Islet of Langerhans (tissue), 1 donor: ENCODE data around the gene DYRK3.

Experiments
- FAIRE-seq: peaks from one replicate; lab custom pipeline; 2011; peaks lifted over from hg19 to GRCh38; lab: Jason Lieb, UNC

Gene DYRK3

DNA sequence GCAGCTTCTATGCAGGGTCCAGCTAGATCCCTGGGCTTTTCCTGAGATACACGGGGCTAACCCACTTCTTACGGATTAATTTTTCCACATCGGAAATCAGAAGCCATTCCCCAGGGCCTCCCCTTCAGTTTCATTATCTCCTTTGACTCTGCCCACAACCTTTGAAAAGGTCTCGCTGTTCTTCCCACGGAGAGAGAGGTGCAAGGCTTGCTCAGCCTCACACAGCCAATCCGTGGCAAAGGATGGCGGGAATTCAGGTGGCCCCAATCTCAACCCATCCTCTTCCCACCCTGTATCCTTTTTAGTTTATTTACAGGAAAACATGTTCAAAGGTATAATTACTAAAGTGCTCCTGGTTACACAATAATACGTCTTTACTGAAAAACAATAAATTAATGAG is 48.7 kb downstream of the DYRK3 start:
- no peak for FAIRE-seq

DNA sequence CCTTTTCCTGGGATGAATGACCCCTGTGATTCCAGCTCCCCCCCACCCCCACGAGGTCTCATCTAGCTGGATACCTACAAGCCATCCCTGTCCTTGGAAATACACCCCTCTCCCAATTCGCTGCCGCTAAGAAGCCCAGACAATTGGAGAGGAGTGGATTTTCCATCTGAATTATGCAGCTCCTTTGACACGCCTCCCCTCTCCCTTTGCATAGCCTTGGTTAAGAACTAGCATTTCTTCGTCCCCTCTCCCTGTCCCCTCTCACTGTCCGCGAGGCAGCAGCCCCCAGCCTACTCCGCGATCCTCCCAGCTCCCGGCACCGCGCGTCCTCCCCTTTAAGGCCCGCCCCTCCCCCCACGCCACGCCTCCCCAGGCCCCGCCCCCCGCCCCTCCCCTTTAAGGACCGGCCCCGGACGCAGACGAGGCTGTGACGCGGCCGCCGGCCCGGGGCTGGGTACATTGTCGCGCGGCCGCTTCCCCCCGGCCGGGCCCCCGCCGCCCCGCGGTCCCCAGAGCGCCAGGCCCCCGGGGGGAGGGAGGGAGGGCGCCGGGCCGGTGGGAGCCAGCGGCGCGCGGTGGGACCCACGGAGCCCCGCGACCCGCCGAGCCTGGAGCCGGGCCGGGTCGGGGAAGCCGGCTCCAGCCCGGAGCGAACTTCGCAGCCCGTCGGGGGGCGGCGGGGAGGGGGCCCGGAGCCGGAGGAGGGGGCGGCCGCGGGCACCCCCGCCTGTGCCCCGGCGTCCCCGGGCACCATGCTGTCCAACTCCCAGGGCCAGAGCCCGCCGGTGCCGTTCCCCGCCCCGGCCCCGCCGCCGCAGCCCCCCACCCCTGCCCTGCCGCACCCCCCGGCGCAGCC is 49.4 kb downstream of the DYRK3 start, which contains the start of gene MAPKAPK2:
TSS of gene MAPKAPK2 (plus strand) at position 428 of the 856 bp plus-strand sequence. CDS start at position 753, 325 bp downstream.
- no peak for FAIRE-seq

DNA sequence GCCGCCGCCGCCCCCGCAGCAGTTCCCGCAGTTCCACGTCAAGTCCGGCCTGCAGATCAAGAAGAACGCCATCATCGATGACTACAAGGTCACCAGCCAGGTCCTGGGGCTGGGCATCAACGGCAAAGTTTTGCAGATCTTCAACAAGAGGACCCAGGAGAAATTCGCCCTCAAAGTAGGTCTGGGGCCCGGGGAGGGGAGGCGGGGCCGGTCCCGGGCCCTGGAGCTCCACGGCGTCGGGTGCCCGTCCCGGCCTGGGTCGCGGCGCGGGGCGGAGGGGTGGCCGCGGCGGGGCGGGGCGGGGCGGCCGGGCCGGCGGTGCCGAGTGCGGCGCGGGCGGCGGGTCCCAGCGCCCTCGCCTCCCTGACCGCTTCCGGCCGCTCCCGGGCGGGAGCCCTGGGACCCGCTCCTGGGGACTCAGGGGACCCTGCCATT is 50.0 kb downstream of the DYRK3 start:
- no peak for FAIRE-seq

DNA sequence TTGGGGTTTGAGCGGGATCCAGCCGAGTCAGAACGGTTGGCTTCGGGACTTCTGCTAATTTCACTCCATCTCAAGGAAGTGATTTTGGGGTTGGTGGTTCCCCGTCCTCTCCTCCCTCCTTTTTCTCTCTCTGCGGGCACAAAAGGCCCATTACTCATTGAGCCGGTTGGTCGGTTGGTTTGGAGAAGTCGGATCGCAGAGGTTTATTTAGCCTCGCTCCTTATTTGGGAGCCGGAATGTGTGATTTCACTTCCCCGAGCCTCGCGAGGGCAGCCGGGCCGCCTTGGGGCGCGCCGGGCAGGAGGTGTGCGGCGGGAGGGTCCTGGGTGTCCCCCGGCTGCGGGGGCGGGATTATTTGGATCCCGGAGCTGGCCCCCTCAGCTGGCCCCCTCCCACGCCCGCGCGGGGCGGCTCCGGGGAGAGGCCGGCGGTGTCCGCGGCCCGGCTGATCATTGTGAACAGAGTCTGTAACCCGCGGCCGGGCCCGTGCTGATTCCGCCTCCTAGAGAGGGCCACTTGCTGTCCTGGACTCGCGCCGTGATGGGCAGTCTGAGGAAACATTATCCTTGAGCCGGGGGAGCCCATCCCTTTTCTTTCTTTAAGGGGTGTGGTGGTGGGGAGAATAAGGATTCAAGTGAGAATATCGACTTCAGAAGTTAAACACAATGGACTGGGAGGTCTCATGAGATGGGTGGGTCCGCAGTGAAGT is 50.6 kb downstream of the DYRK3 start:
- no peak for FAIRE-seq

DNA sequence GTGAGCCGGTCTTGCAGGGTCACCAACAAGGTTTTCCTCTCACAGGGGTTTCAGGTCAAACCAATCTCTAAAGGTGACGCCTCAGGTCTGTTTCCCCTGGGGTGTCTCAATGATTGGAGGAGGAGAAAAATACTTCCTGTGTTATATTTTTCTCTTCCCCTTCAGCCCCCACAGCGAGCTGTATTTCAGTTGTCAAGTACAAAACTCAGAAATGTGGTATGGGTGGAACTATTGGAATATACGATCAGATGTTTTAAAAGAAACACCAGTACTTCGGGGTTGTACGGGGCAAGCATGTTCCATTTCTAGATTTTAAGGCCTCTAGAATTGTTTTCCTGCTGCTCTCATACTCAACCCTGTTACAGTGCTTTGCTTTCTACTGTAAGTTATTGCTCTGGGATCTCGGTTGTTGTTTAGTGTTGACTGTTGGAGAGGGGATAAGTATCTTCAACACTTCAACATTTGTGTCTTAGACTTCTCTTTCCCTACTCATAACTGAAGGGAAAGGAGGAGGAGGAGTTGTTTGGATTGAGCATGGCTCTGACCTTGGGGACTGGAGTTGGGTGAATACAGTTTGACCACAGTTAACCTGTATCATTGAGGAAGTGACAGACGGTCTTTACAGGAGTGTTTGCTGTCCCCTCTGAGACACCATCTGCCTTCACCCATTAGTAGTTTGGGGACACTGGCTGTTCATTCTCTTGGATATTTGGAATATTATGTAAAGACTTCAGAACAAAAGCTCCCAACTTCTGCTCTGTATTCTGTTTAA is 51.3 kb downstream of the DYRK3 start:
- no peak for FAIRE-seq

DNA sequence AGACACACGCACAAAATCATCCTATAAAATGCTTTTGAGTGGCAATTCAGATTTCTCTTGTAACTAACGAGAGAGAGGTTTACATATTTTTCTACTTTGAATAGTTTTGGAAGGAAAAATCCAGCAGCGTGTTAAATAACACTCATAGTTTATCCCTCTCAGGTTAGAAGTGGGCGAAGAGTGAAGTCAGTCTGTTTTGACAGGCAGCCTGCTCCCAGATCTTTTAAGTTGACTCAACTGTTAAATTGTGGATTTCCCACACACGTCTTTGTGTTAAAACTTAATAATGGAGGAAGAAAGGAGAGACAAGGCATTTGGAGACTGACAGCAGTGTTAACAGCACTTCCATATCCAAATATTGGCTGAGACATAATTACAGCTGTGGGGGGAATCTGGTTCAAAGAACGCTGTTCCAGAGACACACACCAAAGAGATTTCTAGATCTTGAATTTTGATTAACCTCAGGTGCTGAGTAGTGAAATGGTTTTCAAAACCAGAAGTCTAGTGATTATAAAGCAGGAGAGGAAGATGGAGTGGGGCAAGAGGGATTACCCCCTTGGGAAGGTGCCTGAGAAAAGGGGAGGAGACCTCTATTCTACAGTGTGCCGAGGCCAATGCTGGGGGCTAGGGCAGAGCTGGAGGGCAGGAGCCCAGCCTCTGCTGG is 52.0 kb downstream of the DYRK3 start:
- no peak for FAIRE-seq

DNA sequence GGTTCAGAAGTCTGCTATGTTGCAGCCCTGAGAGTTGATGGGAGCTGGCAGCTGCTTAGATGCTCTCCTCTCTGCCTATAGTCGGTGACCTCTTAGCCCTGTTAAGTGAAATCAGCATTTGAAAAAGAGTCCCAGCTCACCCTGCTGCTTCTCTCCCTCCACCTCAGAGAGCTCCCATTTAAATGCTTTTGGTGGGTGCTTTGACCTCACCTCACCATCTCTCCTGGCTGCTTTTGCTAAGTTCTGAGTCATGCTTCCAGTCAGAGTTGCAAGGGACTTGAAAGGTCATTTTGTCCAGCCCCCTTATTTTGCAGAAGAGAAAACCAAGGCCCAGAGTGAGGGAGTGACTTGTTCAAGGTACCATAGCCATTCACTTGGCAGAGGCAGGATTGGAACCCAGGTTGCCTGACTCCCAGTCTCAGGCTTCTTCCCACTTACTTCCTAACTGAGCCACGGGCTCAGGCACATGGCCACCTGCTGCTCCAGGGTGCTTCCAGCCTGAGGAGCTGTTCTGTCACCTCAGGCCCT is 52.6 kb downstream of the DYRK3 start:
- FAIRE-seq: no peak

DNA sequence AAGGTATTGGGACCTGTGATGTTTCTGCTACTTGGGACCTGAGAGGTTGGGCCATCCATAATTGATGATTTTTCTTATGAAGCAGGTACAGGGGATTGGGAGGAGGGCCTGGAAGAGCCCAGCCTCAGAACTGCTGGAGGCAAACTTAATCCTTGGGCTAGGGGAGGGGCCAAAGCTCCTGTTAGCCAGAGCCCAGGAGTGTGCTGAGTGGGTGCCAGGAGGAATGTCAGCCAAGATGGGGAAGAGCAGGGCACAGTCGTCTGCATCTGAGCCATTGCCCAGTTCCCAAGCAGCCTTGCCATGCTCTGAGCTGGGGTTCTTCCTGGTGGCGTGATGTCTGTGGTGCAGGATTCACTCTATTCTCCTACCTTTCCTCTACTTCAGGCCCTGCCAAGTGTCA is 55.2 kb downstream of the DYRK3 start:
- no peak for FAIRE-seq

DNA sequence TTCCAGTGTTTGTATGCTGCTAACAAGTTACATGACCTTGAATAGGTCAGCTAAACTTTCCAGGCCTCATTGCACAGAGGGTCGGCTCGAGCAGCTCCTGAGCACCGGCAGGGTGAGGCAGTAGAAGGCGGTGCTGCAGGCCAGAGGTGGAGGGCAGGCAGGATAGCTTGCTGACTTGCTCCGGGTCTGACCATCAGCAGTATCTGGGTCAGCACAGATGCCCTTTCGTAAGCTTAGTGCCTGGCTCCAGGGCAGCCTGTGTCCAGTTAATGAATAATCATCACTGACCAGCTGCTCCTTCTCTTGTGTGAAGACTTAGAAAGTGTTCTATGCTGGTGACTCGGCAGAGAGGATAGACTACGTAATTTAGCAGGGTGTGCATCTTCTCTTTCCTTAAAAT is 56.3 kb downstream of the DYRK3 start:
- no peak for FAIRE-seq

DNA sequence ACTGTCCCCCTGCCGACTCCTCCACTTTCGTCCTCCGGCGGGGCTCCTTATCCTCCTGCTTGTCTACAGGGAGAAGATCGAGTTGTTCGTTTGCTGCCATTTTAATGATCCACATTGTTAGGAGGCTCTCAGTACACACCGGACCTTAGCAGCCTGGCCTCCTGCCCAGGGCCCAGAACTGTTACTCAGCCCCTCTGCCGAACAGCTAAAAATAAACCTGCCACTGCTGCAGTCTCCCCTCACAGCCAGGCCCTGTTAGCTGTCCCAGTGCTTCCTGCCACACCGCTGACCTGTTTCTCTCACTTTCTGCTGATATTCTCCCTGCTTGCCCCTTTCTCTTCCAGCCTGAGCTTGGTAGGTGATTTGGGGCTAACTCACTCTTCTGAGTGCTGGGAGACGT is 57.7 kb downstream of the DYRK3 start:
- FAIRE-seq: no peak

DNA sequence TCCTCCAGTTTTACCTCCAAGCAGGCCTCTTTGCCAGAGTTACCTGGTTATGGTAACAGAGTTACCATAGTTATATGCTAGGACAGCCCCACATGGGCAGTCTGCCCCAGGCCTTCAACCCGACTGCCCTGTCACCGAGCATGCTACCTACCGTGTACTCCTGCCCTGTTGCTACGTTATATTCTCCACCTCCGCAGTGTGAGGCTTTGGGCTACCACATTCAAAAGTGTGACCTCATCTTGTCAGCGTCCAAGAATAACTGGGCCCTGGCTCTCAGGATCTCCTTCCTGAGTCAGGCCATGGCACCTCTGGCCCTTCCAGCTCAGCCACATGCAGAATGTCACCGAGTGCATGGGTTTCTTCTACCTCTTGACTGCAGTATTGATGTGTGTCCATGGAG is 58.3 kb downstream of the DYRK3 start:
- no peak for FAIRE-seq

DNA sequence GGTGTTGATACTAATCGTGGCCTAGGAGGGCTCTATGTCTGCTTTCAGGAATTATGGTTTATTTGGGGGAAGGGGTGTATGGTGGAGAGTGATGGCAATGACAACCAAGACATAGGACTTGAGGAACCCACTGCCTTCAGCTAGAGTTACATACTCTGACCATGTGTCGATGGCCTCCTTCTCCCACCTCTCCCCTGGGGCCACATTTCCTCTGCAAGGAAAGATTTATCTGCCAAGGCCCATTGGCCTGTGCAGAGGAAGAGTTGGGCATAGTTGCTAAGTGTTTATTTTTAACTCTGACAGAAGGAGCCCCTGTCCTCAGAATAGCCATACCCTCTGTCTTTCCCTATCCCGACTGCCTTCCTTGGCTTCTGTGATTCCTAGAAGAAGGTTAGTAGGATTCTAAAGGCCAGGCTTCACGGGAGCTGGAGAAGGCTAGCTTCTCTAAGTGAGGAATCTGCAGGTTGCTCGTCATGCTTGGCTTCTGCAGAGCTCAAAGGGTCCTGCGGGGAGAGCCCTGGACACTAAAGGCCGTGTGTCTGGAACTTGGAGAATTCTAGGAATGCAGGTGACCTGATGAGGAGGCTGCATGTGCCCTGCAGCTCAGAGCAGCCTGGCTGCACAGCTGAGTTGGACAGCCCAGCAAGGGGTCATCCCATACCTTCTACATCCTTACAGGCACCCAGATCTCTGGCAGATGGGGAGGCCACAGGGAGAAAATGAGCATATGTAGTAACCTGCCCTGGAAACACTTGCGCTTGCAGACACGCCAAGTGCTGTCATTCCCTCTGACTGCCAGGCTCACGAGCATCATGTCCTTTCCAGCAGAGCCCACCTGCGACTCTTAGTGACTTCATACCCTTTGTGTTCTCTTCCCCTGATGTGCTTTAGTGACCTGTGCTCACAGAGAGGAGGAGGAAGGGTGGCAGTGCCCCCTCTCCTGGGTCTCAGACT is 59.1 kb downstream of the DYRK3 start:
- FAIRE-seq: no peak

DNA sequence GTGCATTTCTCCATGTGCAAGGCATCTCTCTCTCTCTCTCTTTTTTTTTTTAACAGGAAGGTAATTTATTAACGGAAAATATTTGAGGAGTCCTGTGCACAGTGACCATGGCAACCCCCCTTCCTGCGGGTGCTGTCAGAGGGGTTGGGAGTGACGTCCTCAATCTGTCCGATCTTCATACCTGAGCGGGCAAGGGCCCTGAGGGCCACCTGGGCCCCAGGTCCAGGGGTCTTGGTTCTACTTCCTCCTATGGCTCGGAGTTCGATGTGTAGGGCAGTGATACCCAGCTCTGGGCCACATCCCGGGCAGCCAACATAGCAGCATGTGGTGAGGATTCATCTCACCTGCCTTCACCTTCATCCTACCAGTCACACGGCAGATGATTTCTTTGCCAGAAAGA is 60.4 kb downstream of the DYRK3 start:
- no peak for FAIRE-seq

DNA sequence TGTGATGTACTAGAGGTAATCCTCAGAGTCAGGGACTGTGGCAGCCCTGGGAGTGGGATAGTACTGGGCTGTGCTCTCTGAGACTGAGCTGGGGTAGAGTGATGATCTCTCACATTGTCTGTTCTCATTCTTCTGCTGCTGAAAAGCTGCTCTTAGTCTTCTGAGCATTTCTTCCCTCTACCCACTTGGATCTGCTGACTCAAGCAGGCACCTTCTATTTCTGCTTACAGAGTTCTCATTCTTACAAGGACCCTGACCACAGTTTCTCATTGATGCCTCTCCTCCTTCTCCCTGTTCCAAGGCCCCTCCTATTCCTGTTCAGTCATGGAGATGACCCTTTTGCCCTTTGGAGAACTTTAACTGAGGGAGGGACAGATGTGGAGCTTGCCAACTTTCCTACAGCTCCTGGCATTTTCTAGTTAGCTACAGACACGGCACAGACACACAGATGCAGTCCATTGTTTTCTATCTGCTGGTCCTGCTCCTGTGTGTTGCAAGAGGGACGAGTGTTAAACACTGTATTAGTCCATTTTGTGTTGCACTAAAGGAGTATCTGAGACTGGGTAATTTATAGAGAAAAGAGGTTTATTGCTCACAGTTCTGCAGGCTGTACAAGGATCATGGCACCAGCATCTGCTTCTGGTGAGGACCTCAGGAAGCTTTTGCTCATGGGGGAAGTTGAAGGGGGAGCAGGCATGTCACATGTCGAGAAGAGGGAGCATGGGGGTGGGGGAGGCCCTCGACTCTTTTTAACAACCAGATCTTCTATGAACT is 61.7 kb downstream of the DYRK3 start:
- FAIRE-seq: no peak

DNA sequence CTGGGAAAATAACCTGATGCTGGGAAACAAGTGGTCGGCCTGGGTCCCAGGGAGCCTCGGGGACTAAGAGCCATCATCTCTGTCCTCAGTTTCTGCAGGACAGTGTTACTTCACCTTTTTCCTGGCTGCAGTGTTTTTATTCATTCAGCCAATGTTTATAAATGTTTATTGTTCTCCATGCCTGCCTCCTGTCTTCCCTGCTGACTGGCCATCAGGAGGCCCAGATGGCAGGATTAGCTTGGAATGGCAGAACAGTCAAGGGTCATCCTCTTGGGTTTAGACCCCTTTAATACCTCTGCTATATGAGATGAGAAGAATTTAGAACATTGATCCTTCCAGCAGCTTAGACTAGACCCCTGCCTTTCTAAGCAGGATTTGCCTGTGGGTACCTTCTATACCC is 62.7 kb downstream of the DYRK3 start:
- no peak for FAIRE-seq
